HuH-7.5 (cell line): ENCODE data around the gene LRRC15.

Experiments
- DNase-seq: peaks from one replicate; pipeline ENCODE4 v3.0.0; 2011; ENCODE audit warnings: low spot score

LRRC15 gene

DNA sequence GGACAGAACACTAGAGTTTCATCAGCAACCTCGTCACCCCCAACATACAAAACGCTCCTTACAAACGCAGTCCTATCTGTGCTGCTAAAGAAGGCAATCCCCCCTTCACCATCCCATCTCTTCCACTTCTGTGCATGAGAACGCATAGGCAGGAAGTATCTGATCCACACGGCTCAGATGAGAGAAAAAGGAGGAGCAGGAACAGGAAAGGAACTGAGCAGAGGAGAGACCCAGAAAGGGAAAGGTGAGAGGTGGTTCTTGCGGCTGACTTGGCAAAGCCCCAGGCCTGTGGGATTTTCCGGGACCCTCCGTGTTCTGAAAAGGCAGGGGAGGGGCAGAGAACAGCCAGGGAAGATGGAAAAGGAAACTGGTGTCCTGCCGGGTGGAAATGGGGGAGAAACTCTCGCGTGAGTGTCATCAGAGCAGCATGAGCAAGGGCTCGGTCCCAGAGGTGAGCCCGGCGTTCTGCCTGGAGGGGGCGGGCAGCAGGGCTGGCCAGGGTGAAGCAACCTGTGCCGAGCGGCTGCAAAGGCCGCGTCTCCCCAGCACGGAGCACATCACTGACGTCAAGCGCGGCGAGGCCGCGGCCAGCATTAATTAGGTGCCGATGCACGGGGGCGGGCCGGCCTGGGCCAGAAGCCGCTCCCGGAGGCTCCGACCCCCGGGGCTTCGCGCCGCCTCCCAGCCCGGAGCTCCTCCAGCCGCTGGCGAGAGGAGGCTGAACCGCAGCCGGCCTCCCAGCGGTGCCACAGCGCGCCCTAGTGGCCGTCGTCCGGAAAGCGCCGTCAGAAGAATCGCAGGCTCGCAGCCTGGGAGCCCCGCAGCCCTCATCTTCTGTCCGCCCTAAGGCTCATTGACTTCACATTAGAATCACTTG lies 54.2 kb downstream of the LRRC15 start:
- DNase-seq: peak; percentile 85

DNA sequence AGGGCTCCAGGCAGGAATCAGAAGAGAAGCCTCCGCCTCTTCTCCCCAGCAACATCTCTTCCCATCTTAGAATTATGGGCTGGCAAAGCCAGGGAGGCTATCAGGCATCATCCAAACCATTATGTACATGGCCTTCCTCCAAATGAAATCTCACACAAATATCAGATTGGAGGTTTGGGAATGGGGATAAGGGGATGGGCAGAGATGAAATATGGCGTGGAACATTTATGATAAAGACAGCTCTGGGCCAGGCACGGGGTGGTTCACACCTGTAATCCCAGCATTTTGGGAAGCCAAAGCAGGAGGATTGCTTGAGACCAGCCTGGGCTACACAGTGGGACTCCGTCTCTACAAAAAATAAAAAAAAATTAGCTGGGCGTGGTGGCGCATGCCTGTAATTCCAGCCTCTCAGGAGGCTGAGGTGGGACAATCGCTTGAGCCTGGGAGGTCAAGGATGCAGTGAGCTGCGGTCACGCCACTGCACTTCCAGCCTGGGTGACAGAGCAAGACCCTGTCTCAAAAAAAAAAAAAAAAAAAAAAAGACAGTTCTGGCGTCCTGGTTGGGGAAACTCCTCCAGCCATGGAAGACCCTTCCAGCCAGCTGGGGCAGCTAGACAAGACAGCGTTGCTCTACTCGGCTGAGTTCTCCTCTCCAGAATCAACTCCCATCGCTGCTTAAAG lies 55.0 kb downstream of the LRRC15 start:
- DNase-seq: no peak

DNA sequence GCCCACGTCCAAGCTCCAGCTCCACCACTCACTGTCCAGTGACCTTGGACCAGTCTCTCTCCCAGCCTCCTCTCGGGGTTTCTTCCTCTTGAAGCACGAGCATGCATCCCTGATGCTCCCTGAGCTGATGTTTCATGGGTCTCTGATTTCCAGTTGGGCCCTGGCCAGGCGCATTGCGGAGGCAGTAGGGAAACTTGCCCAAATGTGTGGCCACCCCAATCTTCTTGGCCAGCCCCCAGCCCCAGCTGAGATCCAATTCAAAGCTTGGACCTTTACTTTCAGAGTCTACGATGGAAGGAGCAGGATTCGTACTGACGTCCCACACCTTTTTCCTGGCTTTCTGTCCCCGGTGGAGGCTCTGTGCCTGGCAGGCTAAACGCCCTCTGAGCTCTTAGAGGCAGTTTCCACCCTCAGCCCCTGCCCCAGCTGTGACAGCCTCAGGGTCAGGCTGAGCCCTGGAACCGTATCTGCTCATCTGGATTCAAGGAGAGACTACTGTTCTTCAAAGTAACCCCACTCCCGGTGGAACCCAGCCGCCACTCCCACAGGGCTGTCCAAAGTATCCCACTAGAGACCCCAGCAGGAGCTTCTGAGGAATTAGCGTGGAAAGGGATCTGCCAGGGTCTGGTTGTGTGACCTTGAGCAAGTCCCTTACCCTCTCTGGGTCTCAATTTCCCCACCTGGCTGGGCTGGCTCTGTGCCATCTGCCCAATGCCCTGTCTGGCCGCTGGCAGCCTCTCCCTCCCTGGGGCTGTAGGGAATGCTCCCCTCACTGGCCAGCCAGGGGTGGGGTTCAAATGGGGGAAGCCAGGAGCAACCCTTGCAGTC lies 55.8 kb downstream of the LRRC15 start:
- no peak for DNase-seq

GRCh38 chr3:194312743-194313281 lies 56.7 kb downstream of the LRRC15 start:
- DNase-seq: no peak

DNA sequence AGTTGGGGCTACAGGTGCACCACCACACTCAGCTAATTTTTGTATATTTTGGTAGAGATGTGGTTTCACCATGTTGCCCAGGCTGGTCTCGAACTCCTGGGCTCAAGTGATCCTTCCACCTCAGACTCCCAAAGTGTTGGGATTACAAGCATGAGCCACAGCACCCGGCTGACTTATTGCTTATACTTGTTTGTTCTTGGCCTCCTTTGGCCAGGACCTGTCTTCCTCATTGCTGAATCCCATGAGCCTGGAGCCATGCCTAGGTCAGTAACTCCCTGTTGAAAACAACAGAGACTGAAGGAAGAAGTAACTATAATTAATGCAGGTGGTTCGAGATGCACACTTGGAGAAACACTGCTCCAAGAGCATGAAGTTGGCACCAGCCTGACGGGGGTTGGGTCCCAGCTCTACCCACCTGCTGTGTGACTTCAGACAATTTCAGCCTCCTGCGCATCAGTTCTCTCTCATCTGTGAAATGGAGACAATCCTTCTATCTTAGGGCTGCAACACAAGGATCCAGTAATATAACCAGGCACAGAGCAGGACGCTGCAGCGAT lies 57.3 kb downstream of the LRRC15 start:
- no peak for DNase-seq

- no peak for DNase-seq
These were observed 58.5 kb downstream of the LRRC15 start for GRCh38 chr3:194311000-194311399.

DNA sequence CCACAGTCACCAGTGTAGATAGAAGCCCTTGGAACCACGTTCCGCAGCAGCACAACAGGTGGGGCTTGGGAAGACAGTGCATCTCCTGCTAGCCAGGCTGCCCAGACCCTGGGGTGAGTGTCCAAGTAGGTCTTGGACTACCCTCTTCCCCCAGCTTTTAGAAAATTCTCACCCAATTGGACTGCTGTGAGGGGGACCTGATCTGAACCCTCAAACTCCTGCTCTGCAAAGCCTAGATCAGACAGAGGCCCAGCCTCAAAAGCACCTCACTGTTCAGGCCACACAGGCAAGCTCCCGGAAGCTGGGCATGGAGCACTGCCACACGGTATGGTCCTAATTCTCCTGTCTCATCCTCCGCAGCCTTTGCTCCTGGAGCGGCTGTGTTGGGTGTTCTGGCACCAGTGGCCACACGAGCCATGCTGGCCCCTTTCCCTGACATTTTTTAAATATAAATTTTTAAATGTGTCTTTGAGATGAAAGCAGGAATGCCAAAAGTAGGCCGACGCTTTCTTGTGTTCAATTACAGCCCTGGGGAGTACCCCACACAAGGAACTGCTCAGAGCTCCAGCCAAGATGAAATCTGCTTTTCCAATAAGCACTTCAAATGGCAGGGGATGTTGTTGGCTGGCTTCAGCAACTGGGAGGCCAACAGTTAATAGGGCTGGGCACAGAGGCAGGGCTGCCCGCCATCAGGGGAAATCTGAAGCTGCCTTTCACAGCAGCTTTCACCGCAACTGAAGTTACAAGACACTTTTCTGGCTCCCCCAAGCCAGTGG lies 59.3 kb downstream of the LRRC15 start:
- no peak for DNase-seq

DNA sequence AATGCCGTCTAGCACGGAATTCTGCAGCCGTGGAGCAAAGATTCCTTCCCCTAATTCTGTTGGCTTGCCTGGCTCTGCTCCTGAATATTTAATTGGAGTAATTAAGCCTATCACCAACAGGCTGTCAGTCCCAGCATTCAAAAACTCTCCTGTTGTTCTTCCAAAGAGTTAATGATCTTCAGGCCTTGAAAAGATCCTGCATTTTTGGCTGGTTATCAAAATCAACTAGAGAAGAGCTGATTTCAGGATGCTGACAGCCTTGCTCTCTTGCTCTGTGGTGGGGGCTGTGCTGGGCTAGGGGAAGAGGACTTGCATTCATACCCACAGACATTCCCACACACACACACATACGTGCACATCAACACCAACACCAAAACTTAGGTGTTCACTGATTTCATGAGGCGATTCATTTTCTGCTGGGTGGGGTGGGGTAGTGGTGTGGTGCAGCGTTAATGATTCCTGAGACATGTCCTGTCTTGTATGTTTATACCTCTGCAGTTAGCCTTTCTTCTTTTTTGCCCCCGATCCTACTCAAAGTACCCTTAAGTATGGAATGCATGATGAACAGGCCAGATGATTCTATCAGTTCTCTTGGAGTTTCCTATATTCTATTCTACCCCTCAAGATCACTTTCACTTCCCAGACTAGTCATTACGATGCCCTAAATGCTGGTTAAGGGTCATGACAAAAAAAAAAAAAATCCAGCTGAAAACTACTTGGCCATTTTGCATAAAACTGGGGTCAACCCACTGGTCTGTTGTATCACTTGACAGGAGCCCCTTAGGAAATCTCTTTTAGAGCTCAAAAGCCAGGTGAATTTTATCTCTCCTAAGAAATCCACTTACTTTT lies 60.7 kb downstream of the LRRC15 start:
- no peak for DNase-seq

- no peak for DNase-seq
These were observed 61.7 kb downstream of the LRRC15 start for GRCh38 chr3:194307849-194308248.

- no peak for DNase-seq
These were observed 62.5 kb downstream of the LRRC15 start for GRCh38 chr3:194306771-194307640.

DNA sequence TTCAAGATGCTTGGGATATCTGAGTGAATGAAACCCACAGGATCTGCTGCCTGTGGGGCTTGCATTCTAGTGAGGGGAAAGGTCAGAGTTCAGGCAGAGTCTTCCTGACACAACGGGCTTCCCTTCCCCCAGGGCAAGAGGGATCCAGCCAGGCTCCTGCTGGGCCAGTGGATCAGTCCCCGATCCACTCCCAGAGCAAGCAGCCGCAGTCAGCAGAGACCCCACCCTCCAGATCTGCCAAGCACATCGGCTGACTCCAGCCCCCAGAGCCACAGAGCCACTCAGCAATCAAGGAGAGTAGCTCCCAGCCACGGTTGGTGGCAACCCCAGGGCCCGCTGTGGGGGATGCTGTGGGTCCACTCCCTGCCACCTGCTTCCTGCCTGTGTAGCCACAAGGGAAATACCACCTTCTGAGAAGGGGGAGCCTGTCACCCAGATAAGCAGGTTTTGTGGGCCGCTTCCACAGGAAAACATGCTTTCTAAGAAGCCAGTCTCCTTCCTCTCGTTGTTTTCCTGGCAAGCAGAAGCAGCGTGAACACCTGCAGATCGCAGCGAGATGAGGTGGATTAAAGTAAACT lies 63.3 kb downstream of the LRRC15 start:
- DNase-seq: no peak

DNA sequence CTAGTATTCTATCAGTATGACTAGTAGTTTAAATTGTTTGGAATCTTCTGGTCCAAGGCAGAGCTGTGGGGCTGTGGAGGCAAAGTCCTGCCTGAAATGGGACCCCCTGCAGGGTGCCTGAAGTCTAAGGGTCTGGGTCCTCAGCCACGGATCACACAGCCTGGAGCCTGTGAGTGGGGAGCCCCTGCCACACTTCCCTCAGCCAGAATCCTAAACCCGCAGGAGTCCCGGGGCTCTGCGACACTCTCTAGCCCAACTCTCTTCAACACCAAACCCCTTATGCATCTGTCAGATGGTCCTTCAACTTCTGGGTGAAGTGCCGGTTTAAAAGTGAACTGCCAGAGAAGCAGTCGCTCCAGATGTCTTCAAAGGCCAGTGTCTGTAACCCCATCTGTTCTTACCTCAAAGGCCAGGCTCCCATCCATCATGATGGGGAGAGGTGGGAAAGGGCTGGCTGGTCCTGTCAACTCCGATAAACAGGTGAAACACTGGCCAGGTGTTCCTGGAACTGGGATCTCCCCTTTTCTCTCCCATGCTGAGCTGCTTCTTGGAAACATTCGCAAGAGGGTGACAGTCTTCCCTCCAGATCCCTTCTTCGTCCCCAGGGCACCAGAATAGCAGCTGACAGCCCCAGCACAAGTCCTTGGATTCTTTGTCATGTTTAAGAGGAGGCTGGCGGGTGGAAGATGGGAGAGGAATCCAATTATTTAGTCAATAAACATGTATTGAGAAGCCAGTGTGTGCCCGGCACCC lies 64.0 kb downstream of the LRRC15 start:
- no peak for DNase-seq
